NB4 (cell line): Measurements from ENCODE around the gene SGSH.

Experiments used
- DNase-seq: peaks from one replicate; pipeline ENCODE4 v3.0.0; 2010; ENCODE audit warnings: low read depth
- H3K4me3 ChIP-seq: one replicate; pipeline ENCODE4 v1.5.1; 2011; ENCODE audit warnings: mild to moderate bottlenecking, low read depth, low read length, moderate library complexity
- MYC ChIP-seq: IDR thresholded peaks from 2 replicates; pipeline ENCODE4 v1.6.1; 2011; ENCODE audit warnings: low read depth, low read length
- POLR2A ChIP-seq: IDR thresholded peaks from 2 replicates; pipeline ENCODE4 v1.6.1; 2011; ENCODE audit warnings: mild to moderate bottlenecking; ENCODE audit not compliant: insufficient read length; ENCODE audit errors: extremely low read depth
- TF ChIP-seq, protein P1 (sequence below): IDR thresholded peaks from one replicate; pipeline ENCODE4 v1.5.1; 2012; ENCODE audit warnings: low read depth, low read length
- TF ChIP-seq, protein P2 (sequence below): IDR thresholded peaks from 2 replicates; pipeline ENCODE4 v1.6.1; 2011; ENCODE audit warnings: low read depth, low read length

Gene SGSH

DNA sequence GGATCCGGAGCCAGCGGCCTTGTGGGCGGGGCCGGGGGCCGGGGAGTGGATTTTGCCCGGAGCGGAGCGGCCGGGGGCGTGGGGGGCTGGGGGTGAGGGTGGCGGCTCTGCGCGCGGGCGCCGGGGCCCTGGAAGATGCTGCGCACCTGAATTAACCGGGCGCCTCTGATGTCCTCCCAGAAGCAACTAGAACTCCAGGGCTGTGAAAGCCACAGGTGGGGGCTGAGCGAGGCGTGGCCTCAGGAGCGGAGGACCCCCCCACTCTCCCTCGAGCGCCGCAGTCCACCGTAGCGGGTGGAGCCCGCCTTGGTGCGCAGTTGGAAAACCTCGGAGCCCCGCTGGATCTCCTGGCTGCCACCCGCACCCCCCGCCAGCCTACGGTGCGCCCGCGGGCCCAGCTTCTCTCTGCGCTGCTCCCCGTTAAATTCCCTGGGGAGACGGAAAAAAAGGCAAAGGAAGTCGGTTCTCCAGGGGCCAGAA is 643 bp upstream of the SGSH start:
- no peak overlapping the region for H3K4me3 ChIP-seq
- TF ChIP-seq POLR2A (no peak), MYC (no peak)
- TF ChIP-seq, protein P1, sequence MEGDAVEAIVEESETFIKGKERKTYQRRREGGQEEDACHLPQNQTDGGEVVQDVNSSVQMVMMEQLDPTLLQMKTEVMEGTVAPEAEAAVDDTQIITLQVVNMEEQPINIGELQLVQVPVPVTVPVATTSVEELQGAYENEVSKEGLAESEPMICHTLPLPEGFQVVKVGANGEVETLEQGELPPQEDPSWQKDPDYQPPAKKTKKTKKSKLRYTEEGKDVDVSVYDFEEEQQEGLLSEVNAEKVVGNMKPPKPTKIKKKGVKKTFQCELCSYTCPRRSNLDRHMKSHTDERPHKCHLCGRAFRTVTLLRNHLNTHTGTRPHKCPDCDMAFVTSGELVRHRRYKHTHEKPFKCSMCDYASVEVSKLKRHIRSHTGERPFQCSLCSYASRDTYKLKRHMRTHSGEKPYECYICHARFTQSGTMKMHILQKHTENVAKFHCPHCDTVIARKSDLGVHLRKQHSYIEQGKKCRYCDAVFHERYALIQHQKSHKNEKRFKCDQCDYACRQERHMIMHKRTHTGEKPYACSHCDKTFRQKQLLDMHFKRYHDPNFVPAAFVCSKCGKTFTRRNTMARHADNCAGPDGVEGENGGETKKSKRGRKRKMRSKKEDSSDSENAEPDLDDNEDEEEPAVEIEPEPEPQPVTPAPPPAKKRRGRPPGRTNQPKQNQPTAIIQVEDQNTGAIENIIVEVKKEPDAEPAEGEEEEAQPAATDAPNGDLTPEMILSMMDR: no peak
- TF ChIP-seq, protein P2, sequence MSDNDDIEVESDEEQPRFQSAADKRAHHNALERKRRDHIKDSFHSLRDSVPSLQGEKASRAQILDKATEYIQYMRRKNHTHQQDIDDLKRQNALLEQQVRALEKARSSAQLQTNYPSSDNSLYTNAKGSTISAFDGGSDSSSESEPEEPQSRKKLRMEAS: no peak
- no peak for DNase-seq

DNA sequence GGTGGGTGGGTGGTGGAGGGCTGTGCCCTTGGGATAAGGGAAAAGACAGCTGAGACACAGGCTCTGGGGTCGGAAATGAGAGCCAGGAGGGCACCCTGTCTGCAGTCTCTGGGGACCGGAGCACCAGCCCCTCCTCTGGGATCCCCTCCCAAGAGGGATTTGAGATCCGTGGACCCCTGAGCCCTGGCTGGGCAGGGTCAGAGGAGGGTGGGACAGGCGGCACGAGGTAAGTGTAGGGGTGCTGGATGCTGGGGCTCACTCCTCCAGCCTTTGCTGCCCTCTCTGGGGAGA is 425 bp downstream of the SGSH start:
- no peak for DNase-seq
- no peak for TF ChIP-seq MYC
- TF ChIP-seq, protein P2: no peak
- TF ChIP-seq, protein P1: no peak
- TF ChIP-seq POLR2A: no peak
- H3K4me3 ChIP-seq: no peak overlapping the region

DNA sequence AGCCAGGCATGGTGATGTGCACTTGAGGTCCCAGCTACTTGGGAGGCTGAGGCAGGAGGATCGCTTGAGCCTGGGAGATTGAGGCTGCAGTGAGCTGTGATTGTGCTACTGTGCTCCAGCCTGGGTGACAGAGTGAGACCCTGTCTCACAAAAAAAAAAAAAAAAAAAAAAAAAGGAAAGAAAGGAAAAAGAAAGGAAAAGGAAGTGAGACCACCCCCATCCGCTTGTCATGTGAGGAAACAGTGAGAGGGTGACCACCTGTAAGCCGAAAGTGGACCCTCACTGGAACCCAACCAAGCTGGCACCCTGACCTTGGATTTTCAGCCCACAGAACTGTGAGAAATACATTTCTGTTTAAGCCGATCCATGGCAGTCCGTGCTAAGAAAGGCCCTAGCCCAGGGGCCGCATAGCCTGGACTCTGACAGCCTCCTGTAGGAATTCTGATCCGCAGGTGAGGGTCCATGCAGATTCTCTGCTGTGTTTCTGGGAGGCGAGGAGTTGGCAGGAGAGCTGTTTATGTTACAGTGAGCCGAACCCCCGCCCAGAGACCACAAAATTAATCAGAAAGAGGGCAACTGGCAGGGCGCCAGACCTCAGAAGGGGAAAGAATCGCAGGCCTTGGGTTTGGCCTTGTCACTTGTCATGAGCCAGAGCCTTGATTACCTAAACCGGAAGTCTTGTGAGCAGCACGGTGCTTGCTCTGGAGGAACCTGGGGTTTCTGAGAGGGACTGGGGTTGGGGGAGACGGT is 945 bp downstream of the SGSH start:
- DNase-seq: peak; percentile 94
- H3K4me3 ChIP-seq: no peak overlapping the region
- TF ChIP-seq, protein P2: no peak
- TF ChIP-seq MYC (no peak), POLR2A (no peak)
- TF ChIP-seq, protein P1: no peak

DNA sequence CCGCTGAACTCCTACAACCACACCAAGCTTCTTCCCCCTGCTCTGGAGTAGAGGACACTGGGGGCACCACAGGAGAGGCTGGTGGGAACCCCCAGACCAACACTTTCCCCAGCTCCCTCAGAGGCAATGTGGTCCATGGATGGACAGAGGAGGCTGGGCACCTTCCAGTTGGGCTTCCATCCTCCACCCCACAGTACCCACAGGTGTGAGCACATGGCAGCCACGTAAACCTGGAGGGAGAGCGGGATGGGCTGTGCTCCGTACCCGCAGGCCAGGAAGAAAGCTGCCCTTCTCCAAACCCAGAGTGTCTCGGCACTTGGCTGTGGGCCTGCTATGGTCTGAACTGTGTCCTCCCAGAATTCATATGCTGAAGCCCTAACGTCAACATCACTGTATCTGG is 1.7 kb downstream of the SGSH start:
- no peak overlapping the region for H3K4me3 ChIP-seq
- no peak for DNase-seq
- TF ChIP-seq POLR2A (no peak), MYC (no peak)
- TF ChIP-seq, protein P2: no peak
- TF ChIP-seq, protein P1: no peak

DNA sequence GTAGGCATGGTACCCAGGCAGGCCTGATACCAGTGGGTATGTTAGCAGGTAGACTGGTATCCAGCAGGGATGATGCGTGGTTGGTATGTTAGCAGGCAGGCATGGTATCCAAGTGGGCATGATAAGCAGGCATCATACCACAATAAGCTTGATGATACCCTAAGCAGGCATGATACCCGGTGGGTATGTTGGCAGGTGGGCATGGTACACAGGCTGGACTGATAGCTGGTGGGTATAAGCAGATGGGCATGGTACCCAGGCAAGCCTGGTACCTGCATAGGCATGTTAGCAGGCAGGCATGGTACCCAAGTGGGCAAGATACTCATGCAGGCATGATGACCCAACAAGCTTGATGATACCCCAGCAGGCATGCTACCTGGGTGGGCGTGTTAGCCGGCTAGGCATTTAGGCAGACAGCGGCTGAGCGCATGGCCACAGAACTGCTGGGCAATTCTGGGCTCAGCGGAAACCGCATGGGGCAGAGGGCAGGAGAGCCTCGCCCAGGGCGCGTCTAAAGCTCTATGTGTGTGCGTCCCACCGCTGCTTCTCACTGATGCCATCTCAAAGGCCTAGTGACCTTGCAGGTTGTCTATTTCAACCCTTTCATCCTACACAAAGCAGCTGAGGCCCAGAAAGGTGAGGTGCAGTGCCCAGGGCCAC is 2.3 kb downstream of the SGSH start:
- no peak for DNase-seq
- H3K4me3 ChIP-seq: no peak overlapping the region
- TF ChIP-seq POLR2A: no peak
- no peak for TF ChIP-seq MYC
- TF ChIP-seq, protein P1: no peak
- TF ChIP-seq, protein P2: no peak
